GM21447 (cell line): ENCODE data around the gene SNAPC1.
"Not testable (repeated sequence)": the region's sequence is repeated elsewhere in the genome, so short reads cannot be mapped to it uniquely, and the experiment has no call there.

Source experiments
- ATAC-seq: cut with Tn5 transposase; IDR thresholded peaks from one replicate; pipeline ENCODE4 v1.9.1; 2021; ENCODE audit not compliant: unreplicated experiment

SNAPC1 gene

GRCh38 chr14:61749264-61749663, 13.0 kb upstream of the SNAPC1 start:
- no peak for ATAC-seq

GRCh38 chr14:61749867-61750266, 12.4 kb upstream of the SNAPC1 start:
- no peak for ATAC-seq

- peak; percentile 87 for ATAC-seq
These were observed 11.3 kb upstream of the SNAPC1 start for GRCh38 chr14:61750708-61751474.

GRCh38 chr14:61751475-61751989, 10.7 kb upstream of the SNAPC1 start:
- ATAC-seq, result no peak

GRCh38 chr14:61752626-61753025, 9.6 kb upstream of the SNAPC1 start:
- peak; percentile 46 for ATAC-seq

- no peak for ATAC-seq
These were observed 8.6 kb upstream of the SNAPC1 start for GRCh38 chr14:61753631-61754030.

- no peak for ATAC-seq
These were observed 7.4 kb upstream of the SNAPC1 start for GRCh38 chr14:61754627-61755381.

- not testable (repeated sequence) for ATAC-seq
These were observed 6.9 kb upstream of the SNAPC1 start for GRCh38 chr14:61755382-61755742.

- no peak for ATAC-seq
These were observed 6.1 kb upstream of the SNAPC1 start for GRCh38 chr14:61756135-61756534.

- ATAC-seq, result no peak
These were observed 2.3 kb upstream of the SNAPC1 start for GRCh38 chr14:61759878-61760277.

- ATAC-seq, result peak; percentile 3
These were observed 663 bp upstream of the SNAPC1 start for GRCh38 chr14:61761557-61761956.

GRCh38 chr14:61764342-61765122, 2.3 kb downstream of the SNAPC1 start:
- no peak for ATAC-seq

- ATAC-seq, result no peak
These were observed 3.2 kb downstream of the SNAPC1 start for GRCh38 chr14:61765225-61765943.

GRCh38 chr14:61766151-61766550, 3.9 kb downstream of the SNAPC1 start:
- no peak for ATAC-seq

GRCh38 chr14:61768240-61768639, 6.0 kb downstream of the SNAPC1 start:
- no peak for ATAC-seq

GRCh38 chr14:61769893-61770292, 7.7 kb downstream of the SNAPC1 start:
- no peak for ATAC-seq

GRCh38 chr14:61774861-61775260, 12.6 kb downstream of the SNAPC1 start:
- no peak for ATAC-seq

- ATAC-seq, result no peak
These were observed 17.9 kb downstream of the SNAPC1 start for GRCh38 chr14:61780125-61780524.

GRCh38 chr14:61797309-61797708, 35.1 kb downstream of the SNAPC1 start:
- no peak for ATAC-seq

- ATAC-seq, result no peak
These were observed 39.9 kb downstream of the SNAPC1 start for GRCh38 chr14:61802010-61802568.
